ENCODE data around the gene TRIM41. TPM values are rescaled to one million over a fixed set of nuclear protein-coding genes. Genes with fewer than 3 reads are reported as not detected.

Gene TRIM41
- total and polyA plus RNA-seq, 2 of the 13 experiments (the other 11 are each of a cell fraction or from before 2014, with no cell fraction given), result 10.2 to 16.7 TPM

- no peak for TF ChIP-seq RORA (CRISPR knock-in tag; IDR thresholded peaks at IDR 0.05)
- no peak for TF ChIP-seq PRDM4 (CRISPR knock-in tag; IDR thresholded peaks at IDR 0.05; ENCODE audit: borderline replicate concordance)
- TF ChIP-seq RBAK (CRISPR knock-in tag; IDR thresholded peaks at IDR 0.05), result no peak
- no peak for TF ChIP-seq HOXA3 (CRISPR knock-in tag; IDR thresholded peaks at IDR 0.05)
- no peak for TF ChIP-seq ZNF672 (CRISPR knock-in tag; IDR thresholded peaks at IDR 0.05)
- no peak for TF ChIP-seq DMAP1 (CRISPR knock-in tag; IDR thresholded peaks at IDR 0.05)
- TF ChIP-seq GMEB2 (CRISPR knock-in tag; IDR thresholded peaks at IDR 0.05; ENCODE audit: low read depth), result no peak
- no peak for TF ChIP-seq ZNF512B (CRISPR knock-in tag; IDR thresholded peaks at IDR 0.05; ENCODE audit: borderline replicate concordance)
Observed at GRCh38 chr5:181245427-181246275, 22.6 kb downstream of the TRIM41 start (continued).
